GM18907 (cell line): Measurements from ENCODE around the gene SLC7A6OS.
"Not testable (repeated sequence)": the region's sequence is repeated elsewhere in the genome, so short reads cannot be mapped to it uniquely, and the experiment has no call there.

ENCODE experiments used
- ATAC-seq: cut with Tn5 transposase; IDR thresholded peaks from one replicate; pipeline ENCODE4 v1.9.1; 2021; ENCODE audit warnings: mild to moderate bottlenecking, moderate library complexity; ENCODE audit not compliant: unreplicated experiment

SLC7A6OS gene

DNA sequence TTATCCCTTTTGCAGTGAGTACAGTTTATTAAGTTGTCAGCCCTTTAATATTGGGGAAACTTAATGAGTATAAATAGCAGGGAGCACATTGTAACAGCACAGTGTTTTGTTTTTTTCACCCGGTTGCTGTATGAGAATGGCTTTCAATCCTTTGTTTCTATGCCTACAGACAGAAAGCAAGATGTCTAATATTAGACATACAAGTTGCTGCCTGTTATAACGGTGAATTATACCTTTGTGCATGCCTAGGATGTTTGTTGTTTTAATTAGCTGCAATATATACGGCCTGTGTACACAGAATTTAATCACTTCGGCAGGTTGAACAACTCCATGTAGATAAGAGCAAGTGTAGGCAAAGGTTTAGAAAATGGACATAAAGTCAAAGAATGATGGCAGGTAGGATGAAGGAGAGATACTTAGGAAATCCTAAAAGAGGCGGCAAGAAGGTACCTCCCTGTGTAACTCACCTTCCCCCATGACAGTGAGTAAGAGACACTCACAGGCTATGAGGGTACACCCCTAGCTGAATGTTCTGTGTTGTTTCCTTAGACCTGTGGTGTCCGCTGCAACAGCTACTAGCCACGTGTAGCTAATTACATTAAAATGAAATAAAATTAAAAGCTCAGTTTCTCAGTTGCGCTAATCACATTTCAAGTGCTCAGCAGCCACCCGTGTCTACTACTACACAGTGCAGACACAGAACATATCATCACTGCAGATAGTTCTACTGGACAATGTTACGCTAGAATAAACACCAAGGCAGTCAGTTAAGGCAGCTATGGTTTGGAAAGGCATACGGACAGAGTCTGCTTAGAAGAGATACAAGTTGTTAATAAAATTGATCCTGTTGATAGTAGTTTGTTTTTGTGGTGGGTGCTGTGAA, 10.9 kb downstream of the SLC7A6OS start:
- ATAC-seq = no peak

- no peak for ATAC-seq
Observed at GRCh38 chr16:68298907-68299561, 11.7 kb downstream of the SLC7A6OS start.

DNA sequence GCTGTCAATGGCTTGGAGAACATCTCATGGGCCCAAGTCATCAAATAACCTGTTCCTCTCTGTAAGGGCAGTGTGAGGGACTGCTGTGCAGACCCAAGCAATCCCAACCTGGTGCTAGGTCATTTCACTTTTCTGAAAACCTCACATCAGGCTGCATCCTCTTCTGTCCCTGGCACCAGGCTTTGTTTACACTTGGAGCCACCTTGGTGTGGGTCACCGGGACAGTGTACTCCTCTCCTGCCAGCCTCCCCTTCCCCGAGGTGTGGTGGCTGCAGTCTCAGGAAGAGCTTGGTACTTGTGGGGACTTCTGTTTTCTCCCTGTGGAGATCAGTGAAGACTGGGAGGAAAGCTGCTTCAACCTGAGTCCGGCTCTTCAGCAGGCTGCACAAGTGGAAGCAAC, 12.4 kb downstream of the SLC7A6OS start:
- no peak for ATAC-seq

GRCh38 chr16:68297908-68298307, 12.8 kb downstream of the SLC7A6OS start:
- no peak for ATAC-seq

DNA sequence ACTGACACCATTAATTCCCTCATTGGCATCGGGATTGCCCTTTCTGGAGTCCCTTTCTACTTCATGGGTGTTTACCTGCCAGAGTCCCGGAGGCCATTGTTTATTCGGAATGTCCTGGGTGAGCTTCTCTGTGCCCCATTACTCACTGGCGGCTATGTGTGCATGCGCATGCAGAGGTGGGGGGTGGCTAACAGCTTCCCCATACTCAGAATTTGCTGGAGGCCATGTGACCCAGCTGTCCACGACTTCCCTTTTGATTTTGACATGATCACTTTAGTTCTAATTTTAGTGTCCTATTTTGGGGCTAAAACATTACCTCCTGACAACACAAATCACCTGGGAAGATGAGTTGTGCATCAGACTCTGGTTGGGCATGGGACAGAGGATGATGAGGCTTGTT, 14.1 kb downstream of the SLC7A6OS start:
- no peak for ATAC-seq

DNA sequence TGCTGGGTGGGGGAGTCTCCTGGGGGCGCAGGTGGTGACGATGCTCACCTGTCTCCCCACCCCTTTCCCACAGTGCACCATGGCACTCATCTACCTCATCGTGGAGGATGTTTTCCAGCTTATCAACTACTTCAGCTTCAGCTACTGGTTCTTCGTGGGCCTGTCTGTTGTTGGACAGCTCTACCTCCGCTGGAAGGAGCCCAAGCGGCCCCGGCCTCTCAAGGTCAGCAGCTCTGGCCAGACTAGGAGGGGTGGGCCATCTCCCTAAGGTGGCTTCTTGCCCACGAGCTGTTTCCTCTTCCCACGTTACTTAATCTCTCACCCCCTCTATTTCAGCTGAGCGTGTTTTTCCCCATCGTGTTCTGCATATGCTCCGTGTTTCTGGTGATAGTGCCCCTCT, 14.5 kb downstream of the SLC7A6OS start:
- ATAC-seq = no peak

- ATAC-seq = no peak
Observed at GRCh38 chr16:68292425-68292824, 18.3 kb downstream of the SLC7A6OS start.

DNA sequence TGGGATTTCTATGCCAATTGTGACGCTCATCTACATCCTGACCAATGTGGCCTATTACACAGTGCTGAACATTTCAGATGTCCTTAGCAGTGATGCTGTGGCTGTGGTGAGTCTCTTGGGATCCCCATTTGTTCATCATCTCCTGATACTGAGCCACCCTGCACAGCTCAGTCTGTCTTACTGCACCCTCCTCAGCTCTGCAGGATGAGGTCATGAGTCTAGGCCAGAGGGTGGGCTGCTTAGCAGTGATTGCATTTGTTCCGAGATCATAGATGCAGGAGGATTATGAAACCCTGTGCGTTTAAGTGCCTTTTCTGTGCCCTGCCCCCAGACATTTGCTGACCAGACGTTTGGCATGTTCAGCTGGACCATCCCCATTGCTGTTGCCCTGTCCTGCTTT, 19.5 kb downstream of the SLC7A6OS start:
- no peak for ATAC-seq

DNA sequence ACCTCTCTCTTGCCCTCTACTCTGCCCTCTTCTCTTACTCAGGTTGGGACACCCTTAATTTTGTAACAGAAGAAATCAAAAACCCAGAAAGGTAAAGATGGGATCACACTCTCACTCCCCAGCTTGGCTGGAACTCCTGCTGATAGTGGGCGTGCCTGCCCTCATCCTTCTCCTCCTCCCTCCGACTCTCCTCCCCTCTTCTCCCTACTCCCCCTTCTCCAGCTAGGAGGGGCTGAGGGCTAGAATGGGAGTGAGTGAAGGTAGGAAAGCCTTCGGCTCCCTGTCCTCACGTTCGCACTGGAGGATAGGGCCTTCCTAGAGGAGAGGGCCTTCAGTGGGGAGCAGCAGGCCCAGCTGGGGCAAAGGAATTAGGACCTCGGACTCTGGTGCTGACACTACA, 20.3 kb downstream of the SLC7A6OS start:
- ATAC-seq = no peak

DNA sequence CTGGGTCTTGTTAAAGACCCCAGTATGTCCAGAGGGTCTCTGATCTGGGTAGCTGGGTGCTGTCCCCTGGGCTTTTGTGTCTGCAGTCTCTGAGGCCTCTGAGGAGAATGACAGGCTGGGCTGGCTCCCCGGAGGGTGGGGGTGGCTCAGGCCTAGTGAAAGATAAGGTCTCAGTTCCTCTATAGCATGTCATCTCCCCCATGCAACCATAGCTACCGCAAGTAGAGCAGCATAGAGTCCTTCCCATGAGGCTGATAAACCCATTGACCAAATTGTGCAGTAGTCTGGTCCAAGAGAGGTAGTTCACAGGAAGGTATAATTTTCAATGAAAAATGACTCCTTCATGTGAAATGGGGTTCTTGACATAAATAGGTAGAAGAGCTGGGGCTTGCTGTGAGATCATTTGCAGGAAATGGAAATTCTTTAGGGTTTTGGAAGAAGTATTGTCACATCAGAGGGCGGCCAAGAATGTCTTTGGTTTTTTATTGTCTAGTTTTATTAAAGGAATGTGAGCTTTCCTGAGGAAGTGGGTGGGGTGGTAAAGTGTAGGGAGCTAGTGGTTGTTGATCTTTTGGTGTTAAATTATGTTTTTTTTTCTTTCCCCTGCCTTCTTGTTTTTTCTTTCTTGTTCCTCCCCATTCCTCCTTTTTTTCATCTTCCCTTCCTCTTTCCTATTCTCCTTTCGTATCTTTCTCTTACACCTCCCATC, 21.0 kb downstream of the SLC7A6OS start:
- peak; percentile 80 for ATAC-seq

- no peak for ATAC-seq
Observed at GRCh38 chr16:68289202-68289601, 21.5 kb downstream of the SLC7A6OS start.

- not testable (repeated sequence) for ATAC-seq
Observed at GRCh38 chr16:68288796-68289195, 21.9 kb downstream of the SLC7A6OS start.

GRCh38 chr16:68288252-68288650, 22.5 kb downstream of the SLC7A6OS start:
- ATAC-seq = no peak

GRCh38 chr16:68287276-68288251, 23.2 kb downstream of the SLC7A6OS start:
- no peak for ATAC-seq

GRCh38 chr16:68286153-68287074, 24.3 kb downstream of the SLC7A6OS start:
- ATAC-seq = no peak

DNA sequence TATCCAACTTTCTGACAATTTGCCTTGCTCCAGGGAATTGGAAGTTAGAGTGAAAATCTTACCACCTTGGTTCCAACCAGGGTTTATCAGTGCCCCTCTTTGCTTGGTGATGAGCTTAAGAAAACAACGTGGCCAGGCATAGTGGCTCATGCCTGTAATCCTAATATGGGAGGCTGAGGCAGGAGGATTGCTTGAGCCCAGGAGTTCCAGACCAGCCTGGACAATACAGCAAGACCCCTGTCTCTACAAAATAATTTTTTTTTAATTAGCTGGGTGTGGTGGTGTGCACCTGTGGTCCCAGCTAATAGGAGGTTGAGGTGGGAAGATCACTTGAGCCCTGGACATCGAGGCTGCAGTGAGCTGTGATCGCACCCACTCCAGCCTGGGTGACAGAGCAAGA, 25.1 kb downstream of the SLC7A6OS start:
- no peak for ATAC-seq

DNA sequence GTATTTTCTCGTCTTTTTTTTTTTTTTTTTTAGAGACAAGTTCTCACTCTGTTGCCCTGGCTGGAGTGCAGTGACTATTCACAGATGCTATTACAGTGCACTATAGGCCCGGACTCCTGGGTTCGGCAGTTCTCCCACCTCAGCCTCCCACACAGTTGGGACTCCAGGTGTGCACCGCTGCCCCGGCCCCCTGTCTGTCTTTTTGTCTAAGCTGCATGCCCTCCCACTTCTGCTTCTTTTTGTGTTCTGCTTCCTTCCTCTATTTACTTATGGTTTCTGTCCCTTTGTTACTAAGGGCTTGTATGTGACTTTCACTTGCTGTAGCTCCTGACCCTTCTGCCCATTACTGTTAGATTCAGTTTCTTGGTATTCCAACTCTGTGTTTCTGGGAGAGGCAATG, 25.9 kb downstream of the SLC7A6OS start:
- peak; percentile 43 for ATAC-seq

DNA sequence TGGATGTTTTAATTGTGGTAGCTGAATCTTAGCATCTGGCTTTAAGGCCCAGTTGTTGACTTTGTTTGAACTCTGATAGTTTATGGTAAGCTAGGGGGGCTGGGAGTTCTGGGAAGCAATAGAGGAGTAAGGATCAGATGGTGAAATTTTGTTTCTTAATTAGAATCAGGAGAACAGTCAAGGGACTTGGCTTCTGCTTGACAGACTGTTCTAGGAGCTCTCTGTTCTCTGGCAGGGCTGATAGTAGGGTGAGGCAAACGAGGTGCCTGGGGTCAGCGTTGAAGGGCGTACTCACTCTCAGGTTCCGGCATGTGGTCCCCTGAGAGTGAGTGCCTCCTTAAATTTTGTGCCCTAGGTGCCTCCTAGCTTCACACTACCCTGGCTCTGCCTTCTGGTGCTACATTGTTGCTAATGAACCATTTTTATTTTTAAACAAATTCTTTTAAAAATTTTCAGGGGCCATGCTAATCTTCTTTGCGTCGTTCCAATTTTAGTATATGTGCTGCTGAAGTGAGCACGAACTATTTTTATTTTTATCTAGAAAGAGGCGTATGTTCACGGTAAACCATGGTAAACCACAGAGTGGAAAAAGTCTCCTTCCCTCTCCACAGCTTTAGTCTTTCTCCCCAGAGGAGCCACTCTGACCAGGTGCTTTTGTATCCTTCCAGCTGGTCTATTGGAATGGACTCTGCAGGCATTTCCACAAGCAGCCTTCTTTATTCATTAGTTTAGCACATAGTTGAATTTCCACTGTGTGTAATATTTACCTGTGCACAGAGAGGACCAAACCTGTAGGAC, 26.7 kb downstream of the SLC7A6OS start:
- ATAC-seq = peak; percentile 50

DNA sequence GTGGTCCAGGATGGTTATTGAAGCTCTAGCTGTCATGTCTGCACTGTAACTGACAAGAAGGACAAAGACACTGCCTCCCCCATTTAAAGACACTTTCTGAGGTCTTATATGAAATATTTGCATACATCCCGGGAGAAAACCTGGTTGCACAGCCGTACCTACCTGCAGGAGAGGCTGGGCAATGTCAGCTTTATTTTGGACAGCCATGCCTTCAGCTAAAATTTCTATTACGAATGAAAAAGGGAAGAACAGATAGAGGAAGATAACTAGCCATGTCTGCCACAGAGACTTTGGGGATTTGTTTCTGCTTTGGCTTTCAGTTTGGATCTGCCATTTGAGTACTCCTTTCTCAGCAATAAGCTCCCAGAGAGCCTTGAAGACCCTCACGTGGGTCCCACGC, 27.4 kb downstream of the SLC7A6OS start:
- no peak for ATAC-seq
